Mucosa of descending colon (tissue), 3 donors: ENCODE results near the gene FOXO4. TPM values are rescaled to one million over a fixed set of nuclear protein-coding genes. Genes with fewer than 3 reads are reported as not detected.

ENCODE experiments used
- ATAC-seq: fragments of 200-7000 bp; cut with Tn5 transposase; one replicate; pipeline ENCODE4 v1.9.1; 2020; ENCODE audit warnings: mild to moderate bottlenecking, moderate library complexity
- DNase-seq, 3 donors: peaks; one replicate each; pipeline ENCODE4 v3.0.0-alpha.2; 2020
- H3K36me3 ChIP-seq: fragments of 200-600 bp; one replicate; pipeline ENCODE4 v1.8.0; 2021; ENCODE audit warnings: low read depth, mild to moderate bottlenecking
- H3K4me1 ChIP-seq: fragments of 200-600 bp; one replicate; pipeline ENCODE4 v1.8.0; 2021; ENCODE audit warnings: low read depth, mild to moderate bottlenecking
- H3K4me3 ChIP-seq: fragments of 200-600 bp; one replicate; pipeline ENCODE4 v1.8.0; 2021; ENCODE audit warnings: mild to moderate bottlenecking
- H3K9me3 ChIP-seq: fragments of 200-600 bp; one replicate; pipeline ENCODE4 v1.8.0; 2021; ENCODE audit warnings: mild to moderate bottlenecking
- intact Hi-C, 2 donors: fragments of 100-400 bp; cut with DNase I in 1 of 2; cut with micrococcal nuclease in 1 of 2; formaldehyde crosslinking; loops; one replicate each; pipeline versions ENCODE4 v1.11.0 to v1.11.1; 2022; cut with DNase I, micrococcal nuclease
- total RNA-seq, 3 donors: library from RNA; stranded (reverse); fragmentation: NEBNext Ultra II Directional in 2 of 3; extraction: Animal tissue kit (Norgen Biotek cat#: 25700) in 2 of 3; gene quantifications; one replicate each; pipeline versions ENCODE4 v1.2.1 to v1.2.4, GENCODE V29; 2021 to 2023
- TF ChIP-seq, protein P1 (sequence below): fragments of 200-600 bp; IDR thresholded peaks from one replicate; pipeline ENCODE4 v1.8.0; 2022; ENCODE audit warnings: antibody characterized with exemption, mild to moderate bottlenecking
- donor health status: DM: no; HTN: no; CAD: no; lungs with moderate emphysema.
- donor health status: DM: no; HTN: no; CAD: no.
- donor health status: DM: no; HTN: yes; CAD: no.

Gene FOXO4
- total RNA-seq, 3 donors from 2014 or later: 26.9 to 74.6 (median 53.1) TPM

DNA sequence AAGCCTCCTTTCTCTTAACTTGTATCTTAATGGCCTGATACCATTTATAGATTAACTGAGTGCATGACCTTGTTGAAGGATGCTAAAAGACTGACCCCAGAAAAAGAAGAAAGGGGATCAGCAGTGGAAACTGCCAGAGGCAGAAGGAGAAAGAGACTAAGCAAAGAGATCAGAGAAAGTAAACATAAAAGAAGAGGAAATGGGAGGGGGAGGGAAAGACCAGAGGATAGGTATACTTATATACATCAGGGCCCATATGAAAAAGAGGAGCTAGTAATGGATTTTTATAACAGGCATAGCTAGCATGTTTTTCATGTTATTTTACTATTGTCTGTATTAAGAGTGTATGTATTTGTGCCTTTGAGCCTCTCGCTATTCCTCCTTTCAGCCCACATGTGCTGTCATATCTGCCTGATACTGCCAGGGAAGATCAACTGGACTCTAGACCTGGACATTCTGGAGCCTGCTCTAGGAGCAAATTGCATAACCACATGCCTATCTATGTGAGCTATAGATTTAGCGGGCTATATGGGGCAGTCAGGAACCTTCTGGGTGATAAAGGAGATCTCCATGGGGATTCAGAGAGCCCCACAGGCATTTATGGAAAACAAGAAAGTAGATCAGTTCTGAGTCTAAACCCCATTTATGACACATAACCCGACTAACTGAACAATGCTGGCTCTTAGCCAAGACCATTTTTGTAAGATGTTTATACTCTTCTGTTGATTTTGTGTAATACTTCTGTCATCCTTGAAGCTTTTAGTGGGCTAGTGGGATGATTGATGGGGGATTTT lies 14.1 kb upstream of the FOXO4 start:
- intact Hi-C loops: no loop called here
- H3K4me1 ChIP-seq: no peaks in the 10 kb centered on the region
- DNase-seq (no peak), ATAC-seq (no peak)
- TF ChIP-seq, protein P1, sequence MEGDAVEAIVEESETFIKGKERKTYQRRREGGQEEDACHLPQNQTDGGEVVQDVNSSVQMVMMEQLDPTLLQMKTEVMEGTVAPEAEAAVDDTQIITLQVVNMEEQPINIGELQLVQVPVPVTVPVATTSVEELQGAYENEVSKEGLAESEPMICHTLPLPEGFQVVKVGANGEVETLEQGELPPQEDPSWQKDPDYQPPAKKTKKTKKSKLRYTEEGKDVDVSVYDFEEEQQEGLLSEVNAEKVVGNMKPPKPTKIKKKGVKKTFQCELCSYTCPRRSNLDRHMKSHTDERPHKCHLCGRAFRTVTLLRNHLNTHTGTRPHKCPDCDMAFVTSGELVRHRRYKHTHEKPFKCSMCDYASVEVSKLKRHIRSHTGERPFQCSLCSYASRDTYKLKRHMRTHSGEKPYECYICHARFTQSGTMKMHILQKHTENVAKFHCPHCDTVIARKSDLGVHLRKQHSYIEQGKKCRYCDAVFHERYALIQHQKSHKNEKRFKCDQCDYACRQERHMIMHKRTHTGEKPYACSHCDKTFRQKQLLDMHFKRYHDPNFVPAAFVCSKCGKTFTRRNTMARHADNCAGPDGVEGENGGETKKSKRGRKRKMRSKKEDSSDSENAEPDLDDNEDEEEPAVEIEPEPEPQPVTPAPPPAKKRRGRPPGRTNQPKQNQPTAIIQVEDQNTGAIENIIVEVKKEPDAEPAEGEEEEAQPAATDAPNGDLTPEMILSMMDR: no peak
- H3K36me3 ChIP-seq: no peaks in the 10 kb centered on the region
- H3K9me3 ChIP-seq: no peaks in the 10 kb centered on the region
- H3K4me3 ChIP-seq: no peak overlapping the region

DNA sequence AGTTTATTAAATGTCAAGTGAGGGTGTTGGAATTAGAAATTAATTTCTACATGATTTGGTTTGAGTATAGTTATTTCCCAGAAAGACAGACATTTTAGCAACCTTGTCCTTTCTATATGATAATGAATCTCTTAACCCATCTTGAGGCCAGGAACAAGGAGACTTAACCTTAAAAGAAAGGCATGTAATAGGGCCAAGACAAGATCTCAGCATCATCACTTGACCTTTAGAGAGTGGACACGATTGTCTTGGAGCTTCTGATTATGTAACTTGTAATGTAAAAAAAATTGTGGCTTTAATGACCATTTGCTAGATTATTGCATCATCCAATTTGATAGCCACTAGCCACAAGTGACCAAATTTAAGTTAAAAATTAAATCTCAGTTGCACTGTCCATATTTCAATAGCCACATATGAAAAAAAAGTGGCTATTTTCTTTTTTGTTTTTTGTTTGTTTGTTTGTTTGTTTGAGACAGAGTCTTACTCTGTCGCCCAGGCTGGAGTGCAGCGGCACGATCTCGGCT lies 13.5 kb upstream of the FOXO4 start:
- intact Hi-C loops: no loop called here
- Histone ChIP-seq H3K36me3 (no peaks in the 10 kb centered on the region), H3K4me3 (no peak overlapping the region), H3K9me3 (no peaks in the 10 kb centered on the region), H3K4me1 (no peaks in the 10 kb centered on the region)
- TF ChIP-seq, protein P1: no peak
- no peak for ATAC-seq
- no peak for DNase-seq

DNA sequence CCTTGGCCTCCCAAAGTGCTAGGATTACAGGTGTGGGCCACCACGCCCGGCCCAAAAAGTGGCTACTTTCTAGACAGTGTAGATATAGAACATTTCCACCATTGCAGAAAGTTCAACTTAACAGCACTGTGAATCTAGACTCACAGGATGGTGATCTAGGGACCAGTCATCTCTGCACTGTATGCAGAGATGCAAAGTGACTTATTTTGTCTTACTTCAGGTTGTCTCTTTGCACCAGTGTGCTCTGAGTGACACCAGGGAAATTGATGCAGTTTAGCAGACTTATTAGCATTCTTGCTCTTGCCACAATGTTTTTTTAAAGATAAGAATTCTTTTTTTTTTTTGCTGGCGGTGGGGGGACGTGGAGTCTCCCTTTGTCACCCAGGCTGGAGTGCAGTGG lies 12.8 kb upstream of the FOXO4 start:
- H3K36me3 ChIP-seq: no peaks in the 10 kb centered on the region
- H3K9me3 ChIP-seq: no peaks in the 10 kb centered on the region
- TF ChIP-seq, protein P1: no peak
- ATAC-seq: no peak
- H3K4me3 ChIP-seq: no peak overlapping the region
- intact Hi-C loops: no loop called here
- no peaks in the 10 kb centered on the region for H3K4me1 ChIP-seq
- DNase-seq: no peak

DNA sequence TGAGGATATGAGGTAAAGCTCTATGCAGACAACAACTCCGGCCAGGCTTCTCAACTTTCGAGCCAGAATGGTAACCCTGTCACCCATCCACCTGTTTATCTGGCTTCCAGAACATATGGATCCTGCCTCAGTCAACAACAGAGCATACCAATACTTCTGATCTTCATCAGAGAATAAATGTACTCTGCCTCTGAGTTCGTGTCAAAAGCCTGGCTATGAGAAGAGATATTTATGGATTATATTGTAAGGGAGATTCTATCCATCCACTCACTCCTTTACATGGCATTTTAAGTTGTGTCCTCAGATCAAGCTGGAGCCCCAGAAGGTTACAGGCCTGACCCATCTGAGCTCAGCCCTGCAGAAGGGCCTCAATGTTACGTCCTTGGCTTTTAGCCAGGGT lies 9.8 kb upstream of the FOXO4 start:
- DNase-seq: no peak
- Histone ChIP-seq H3K4me3 (no peak overlapping the region), H3K36me3 (no peaks in the 10 kb centered on the region), H3K9me3 (no peaks in the 10 kb centered on the region), H3K4me1 (no peaks in the 10 kb centered on the region)
- TF ChIP-seq, protein P1: no peak
- ATAC-seq: no peak
- intact Hi-C loops: no loop called here

DNA sequence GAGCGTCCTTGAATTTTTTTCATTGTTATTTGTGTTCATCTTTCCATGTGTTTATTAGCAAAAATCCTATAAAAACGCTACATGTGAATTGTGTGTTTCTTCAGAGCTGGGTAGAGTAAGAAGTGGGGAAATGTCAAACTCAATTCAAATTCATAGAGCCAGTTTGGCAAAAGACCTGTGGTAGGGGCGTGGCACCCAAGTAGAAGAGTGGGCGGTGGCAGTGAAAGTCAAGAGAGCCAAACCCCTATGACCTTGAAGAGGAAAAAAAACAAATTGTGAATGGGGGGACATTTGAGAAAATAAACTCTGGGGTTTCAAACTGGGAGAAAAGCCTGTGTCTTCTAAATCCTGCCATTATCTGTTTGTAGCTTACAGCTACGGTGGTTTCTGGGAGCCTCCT lies 4.4 kb upstream of the FOXO4 start:
- H3K4me3 ChIP-seq: no peak overlapping the region
- no peaks in the 10 kb centered on the region for H3K4me1 ChIP-seq
- TF ChIP-seq, protein P1: no peak
- no peaks in the 10 kb centered on the region for H3K36me3 ChIP-seq
- H3K9me3 ChIP-seq: no peaks in the 10 kb centered on the region
- ATAC-seq: no peak
- no peak for DNase-seq
- intact Hi-C loops: no loop called here
